ENCODE data around the gene CLASRP. TPM values are rescaled to one million over a fixed set of nuclear protein-coding genes. Genes with fewer than 3 reads are reported as not detected.

Gene CLASRP, protein sequence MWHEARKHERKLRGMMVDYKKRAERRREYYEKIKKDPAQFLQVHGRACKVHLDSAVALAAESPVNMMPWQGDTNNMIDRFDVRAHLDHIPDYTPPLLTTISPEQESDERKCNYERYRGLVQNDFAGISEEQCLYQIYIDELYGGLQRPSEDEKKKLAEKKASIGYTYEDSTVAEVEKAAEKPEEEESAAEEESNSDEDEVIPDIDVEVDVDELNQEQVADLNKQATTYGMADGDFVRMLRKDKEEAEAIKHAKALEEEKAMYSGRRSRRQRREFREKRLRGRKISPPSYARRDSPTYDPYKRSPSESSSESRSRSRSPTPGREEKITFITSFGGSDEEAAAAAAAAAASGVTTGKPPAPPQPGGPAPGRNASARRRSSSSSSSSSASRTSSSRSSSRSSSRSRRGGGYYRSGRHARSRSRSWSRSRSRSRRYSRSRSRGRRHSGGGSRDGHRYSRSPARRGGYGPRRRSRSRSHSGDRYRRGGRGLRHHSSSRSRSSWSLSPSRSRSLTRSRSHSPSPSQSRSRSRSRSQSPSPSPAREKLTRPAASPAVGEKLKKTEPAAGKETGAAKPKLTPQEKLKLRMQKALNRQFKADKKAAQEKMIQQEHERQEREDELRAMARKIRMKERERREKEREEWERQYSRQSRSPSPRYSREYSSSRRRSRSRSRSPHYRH
- total RNA-seq (2014; rRNA removed; shearing (Covaris generic)), result 142 and 152 TPM in 2 replicates
- total RNA-seq (2022), result 166 and 181 TPM in 2 replicates
- Bru-seq, nascent RNA, result percentile 73 among the genes with signal in this experiment
- BruChase-seq, experiment 1, labeled RNA remaining after a 6-hour chase, result percentile 78 among the genes with signal in this experiment
- BruChase-seq, experiment 2, labeled RNA remaining after a 2-hour chase, result percentile 72 among the genes with signal in this experiment
- long read RNA-seq, partial matches to known transcripts, result 1 of 17 reads
- long read RNA-seq, other reads (novel, unspliced or antisense), result 11 of 17 reads

DNA sequence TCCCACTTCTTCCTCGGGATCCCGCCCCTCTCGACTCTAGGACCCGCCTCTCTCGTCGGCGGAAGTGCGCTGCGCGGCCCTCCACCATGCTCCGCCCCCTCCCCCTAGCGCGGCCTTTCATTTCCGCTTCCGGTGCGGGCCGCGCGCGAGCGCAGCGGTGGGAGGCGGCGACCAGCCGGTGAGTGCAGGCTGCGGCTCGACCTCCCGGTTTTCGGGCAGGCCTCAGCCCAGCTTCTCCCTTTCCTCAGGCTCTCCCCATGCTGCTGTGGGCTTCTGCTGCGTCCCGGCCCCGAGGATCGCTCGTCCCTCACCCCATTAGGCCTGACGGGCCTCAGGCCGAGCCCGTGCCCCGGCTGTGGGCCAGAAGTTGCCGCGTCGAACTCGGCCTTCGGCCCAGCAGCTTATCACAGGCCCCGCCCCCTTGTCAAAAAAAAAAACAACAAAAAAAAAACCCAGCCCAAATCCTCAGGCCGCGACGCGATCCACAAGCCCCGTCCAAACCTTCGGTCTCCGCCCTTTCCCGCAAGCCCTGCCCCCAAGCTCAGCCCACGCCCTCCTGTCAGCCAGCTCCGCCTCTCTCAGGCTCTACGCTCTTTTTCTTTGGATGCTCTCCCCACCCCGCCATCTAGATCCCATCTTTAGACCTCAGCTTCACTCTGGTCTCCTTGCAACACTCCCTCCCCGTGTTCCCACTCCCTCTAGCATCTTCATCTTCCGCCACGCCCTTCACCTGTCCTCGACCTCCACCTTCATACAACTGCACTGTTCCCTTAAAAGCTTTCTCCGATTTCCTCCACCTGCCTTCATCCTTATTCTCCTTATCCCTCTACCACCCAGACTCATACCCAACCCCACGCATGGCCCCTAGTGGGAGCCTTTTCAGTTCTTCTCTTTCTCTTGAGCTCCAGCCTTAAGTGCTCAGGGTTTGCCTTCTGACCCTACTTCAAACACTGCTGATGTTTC is at the start of gene CLASRP:
Gene CLASRP (plus strand): TSS at position 115 of the 963 bp plus-strand sequence. CDS start 1,168 bp downstream, outside the sequence.
- Histone ChIP-seq H3K9me2 (ENCODE audit: insufficient read depth, low read length) (no peaks in the 10 kb centered on the region), H3K4me3 (ENCODE audit: low read depth, low read length, poor library complexity, severe bottlenecking) (peak within 1 kb of the TSS; percentile 87), H3K27ac (ENCODE audit: low read depth, low read length, poor library complexity, severe bottlenecking) (peak within 1 kb of the TSS; percentile 77), H4K20me1 (ENCODE audit: insufficient read depth, low read length) (peaks cover 17% of the 10 kb centered on the region), H3K36me3 (ENCODE audit: insufficient read depth, low read length) (peaks cover 86% of the 10 kb centered on the region), H3K4me2 (ENCODE audit: low read length) (peak within 1 kb of the TSS; percentile 85), H2AFZ (ENCODE audit: low read length) (peak within 1 kb of the TSS; percentile 16; the same call in 1 of the 2 replicates), H3K9me3 (ENCODE audit: low read length) (no peaks in the 10 kb centered on the region), H3K79me2 (ENCODE audit: insufficient read depth, low read depth, low read length) (peaks cover 47% of the 10 kb centered on the region), H3K4me1 (ENCODE audit: insufficient read depth, low read length, poor library complexity, severe bottlenecking) (peaks cover 27% of the 10 kb centered on the region)
- ChIA-PET CTCF (ENCODE audit: unreplicated experiment) (no interaction called here), POLR2A (interaction anchor here (0.6 to 1.7 kb wide), 5 partner anchors 10 to 653 kb away, joined by 3 to 9 read pairs (median 3); no protein-coding TSS in a partner anchor)
- TF ChIP-seq, protein P1, sequence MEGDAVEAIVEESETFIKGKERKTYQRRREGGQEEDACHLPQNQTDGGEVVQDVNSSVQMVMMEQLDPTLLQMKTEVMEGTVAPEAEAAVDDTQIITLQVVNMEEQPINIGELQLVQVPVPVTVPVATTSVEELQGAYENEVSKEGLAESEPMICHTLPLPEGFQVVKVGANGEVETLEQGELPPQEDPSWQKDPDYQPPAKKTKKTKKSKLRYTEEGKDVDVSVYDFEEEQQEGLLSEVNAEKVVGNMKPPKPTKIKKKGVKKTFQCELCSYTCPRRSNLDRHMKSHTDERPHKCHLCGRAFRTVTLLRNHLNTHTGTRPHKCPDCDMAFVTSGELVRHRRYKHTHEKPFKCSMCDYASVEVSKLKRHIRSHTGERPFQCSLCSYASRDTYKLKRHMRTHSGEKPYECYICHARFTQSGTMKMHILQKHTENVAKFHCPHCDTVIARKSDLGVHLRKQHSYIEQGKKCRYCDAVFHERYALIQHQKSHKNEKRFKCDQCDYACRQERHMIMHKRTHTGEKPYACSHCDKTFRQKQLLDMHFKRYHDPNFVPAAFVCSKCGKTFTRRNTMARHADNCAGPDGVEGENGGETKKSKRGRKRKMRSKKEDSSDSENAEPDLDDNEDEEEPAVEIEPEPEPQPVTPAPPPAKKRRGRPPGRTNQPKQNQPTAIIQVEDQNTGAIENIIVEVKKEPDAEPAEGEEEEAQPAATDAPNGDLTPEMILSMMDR (conservative IDR thresholded peaks at IDR 0.05; ENCODE audit: low read length), result 0 out of 2 replicates have a peak, but pooled peaks have one; percentile 16
- TF ChIP-seq EZH2phosphoT487 (IDR thresholded peaks at IDR 0.05; ENCODE audit: borderline replicate concordance, low read depth, low read length), result no peak
- intact Hi-C loops (cut with micrococcal nuclease; ENCODE audit: unreplicated experiment), result loop anchor here (2.0 kb wide), 1 partner anchor 22 kb away; no protein-coding TSS in a partner anchor
- BruUV-seq (replicated peaks), result no TSS peak
- peak; percentile 89 for DNase-seq (ENCODE audit: low spot score)

DNA sequence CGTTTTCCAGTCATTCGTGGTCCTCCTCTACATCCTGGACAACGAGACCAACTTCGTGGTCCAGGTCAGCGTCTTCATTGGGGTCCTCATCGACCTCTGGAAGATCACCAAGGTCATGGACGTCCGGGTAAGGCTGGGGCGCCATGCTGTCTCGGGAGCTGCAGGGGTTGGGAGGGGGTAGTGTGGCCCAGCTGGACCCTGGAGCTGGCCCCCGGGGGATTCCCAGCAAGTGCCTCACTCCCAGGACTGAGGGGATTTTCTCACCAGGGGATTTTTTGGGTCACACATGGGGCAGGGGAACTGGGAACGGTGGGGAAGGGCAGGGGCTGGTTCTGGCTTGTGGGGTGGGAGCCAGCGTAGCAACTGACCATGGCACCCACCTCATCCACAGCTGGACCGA is 48.4 kb upstream of the CLASRP start:
- no peak overlapping the region for H3K4me2 ChIP-seq (ENCODE audit: low read length)
- peaks cover 49% of the 10 kb centered on the region for H3K4me1 ChIP-seq (ENCODE audit: insufficient read depth, low read length, poor library complexity, severe bottlenecking)
- intact Hi-C loops (cut with micrococcal nuclease; ENCODE audit: unreplicated experiment), result no loop called here
- DNase-seq (ENCODE audit: low spot score), result no peak
- no peaks in the 10 kb centered on the region for H4K20me1 ChIP-seq (ENCODE audit: insufficient read depth, low read length)
- no peaks in the 10 kb centered on the region for H3K9me3 ChIP-seq (ENCODE audit: low read length)
- peaks cover 81% of the 10 kb centered on the region for H3K36me3 ChIP-seq (ENCODE audit: insufficient read depth, low read length)
- no peak overlapping the region for H3K4me3 ChIP-seq (ENCODE audit: low read depth, low read length, poor library complexity, severe bottlenecking)
- H2AFZ ChIP-seq (ENCODE audit: low read length), result no peak overlapping the region
- CTCF ChIA-PET (ENCODE audit: unreplicated experiment), result no interaction called here
- POLR2A ChIA-PET, result interaction anchor here (1.4 kb wide), 1 partner anchor 9 kb away, joined by 6 read pairs; no protein-coding TSS in a partner anchor
- TF ChIP-seq EZH2phosphoT487 (IDR thresholded peaks at IDR 0.05; ENCODE audit: borderline replicate concordance, low read depth, low read length), result no peak
- TF ChIP-seq, protein P1 (conservative IDR thresholded peaks at IDR 0.05; ENCODE audit: low read length), result no peak
- H3K27ac ChIP-seq (ENCODE audit: low read depth, low read length, poor library complexity, severe bottlenecking), result peak overlapping the region; percentile 41
- H3K79me2 ChIP-seq (ENCODE audit: insufficient read depth, low read depth, low read length), result no peaks in the 10 kb centered on the region
- H3K9me2 ChIP-seq (ENCODE audit: insufficient read depth, low read length), result no peaks in the 10 kb centered on the region
- no TSS peak for BruUV-seq (replicated peaks)
